Mesendoderm (in vitro differentiated cells): Measurements from ENCODE around the gene ATF3.

ENCODE experiments used
- DNase-seq: peaks from one replicate; pipeline ENCODE4 v3.0.0; 2013
- H2AK5ac ChIP-seq: 2 replicates; pipeline ENCODE4 v1.6.1; 2013; ENCODE audit warnings: low read length, inconsistent platforms
- H2BK120ac ChIP-seq: 2 replicates; pipeline ENCODE4 v1.6.1; 2013; ENCODE audit warnings: low read depth, mild to moderate bottlenecking, low read length, moderate library complexity, mixed read lengths
- H2BK15ac ChIP-seq: replicated peaks from 2 replicates; pipeline ENCODE4 v1.6.1; 2013; ENCODE audit warnings: low read depth, mild to moderate bottlenecking, moderate library complexity
- H2BK5ac ChIP-seq: 2 replicates; pipeline ENCODE4 v1.6.1; 2013; ENCODE audit warnings: low read length, inconsistent platforms
- H3K18ac ChIP-seq: 2 replicates; pipeline ENCODE4 v1.6.1; 2013; ENCODE audit warnings: mild to moderate bottlenecking, low read length, mixed read lengths
- H3K23ac ChIP-seq: one replicate; pipeline ENCODE4 v1.6.1; 2013; ENCODE audit warnings: low read length
- H3K27ac ChIP-seq: 2 replicates; pipeline ENCODE4 v1.5.1; 2013; ENCODE audit warnings: low read depth, mild to moderate bottlenecking, inconsistent platforms, low read length, moderate library complexity
- H3K27me3 ChIP-seq: 2 replicates; pipeline ENCODE4 v1.6.1; 2013; ENCODE audit warnings: low read length, control low read depth, mild to moderate bottlenecking, inconsistent platforms; ENCODE audit not compliant: insufficient read depth, poor library complexity
- H3K36me3 ChIP-seq: 2 replicates; pipeline ENCODE4 v1.6.1; 2013; ENCODE audit warnings: low read length, inconsistent platforms; ENCODE audit not compliant: control insufficient read depth, insufficient read depth
- H3K4ac ChIP-seq: one replicate; pipeline ENCODE4 v1.6.1; 2013; ENCODE audit warnings: low read depth, mild to moderate bottlenecking, low read length, moderate library complexity
- H3K4me1 ChIP-seq: 2 replicates; pipeline ENCODE4 v1.6.1; 2013; ENCODE audit warnings: low read depth, low read length, inconsistent platforms; ENCODE audit not compliant: control insufficient read depth
- H3K4me2 ChIP-seq: 2 replicates; pipeline ENCODE4 v1.6.1; 2013; ENCODE audit warnings: low read length
- H3K4me3 ChIP-seq: 2 replicates; pipeline ENCODE4 v1.5.1; 2013; ENCODE audit warnings: mild to moderate bottlenecking, low read length
- H3K56ac ChIP-seq: one replicate; pipeline ENCODE4 v1.6.1; 2013; ENCODE audit warnings: low read length
- H3K79me1 ChIP-seq: 2 replicates; pipeline ENCODE4 v1.6.1; 2013; ENCODE audit warnings: low read length, inconsistent platforms
- H3K79me2 ChIP-seq: 2 replicates; pipeline ENCODE4 v1.6.1; 2013; ENCODE audit warnings: mild to moderate bottlenecking, low read length; ENCODE audit not compliant: control insufficient read depth, insufficient read depth
- H3K9ac ChIP-seq: 2 replicates; pipeline ENCODE4 v1.6.1; 2013; ENCODE audit warnings: low read length, inconsistent platforms
- H4K5ac ChIP-seq: one replicate; pipeline ENCODE4 v1.6.1; 2013; ENCODE audit warnings: low read length
- H4K8ac ChIP-seq: one replicate; pipeline ENCODE4 v1.6.1; 2013; ENCODE audit warnings: low read depth, mild to moderate bottlenecking, control low read depth, low read length, moderate library complexity
- whole genome bisulfite sequencing: extraction: QIAGEN DNeasy Blood & Tissue Kit; methylation state at CpG from one replicate; pipeline ENCODE4 v1.1.7; 2013; ENCODE audit warnings: low lambda C conversion rate, missing lambda C conversion rate; ENCODE audit not compliant: insufficient coverage; ENCODE audit errors: extremely low coverage; 5-methylcytosine and 5-hydroxymethylcytosine counted together

ATF3 gene

GRCh38 chr1:212601524-212601923 is 7.0 kb upstream of the ATF3 start:
- Histone ChIP-seq H2AK5ac (no peak overlapping the region), H3K9ac (no peak overlapping the region), H4K8ac (no peak overlapping the region), H2BK5ac (no peak overlapping the region), H3K27ac (no peak overlapping the region), H2BK15ac (no peak overlapping the region), H3K4me1 (peaks cover 8% of the 10 kb centered on the region), H3K27me3 (peaks cover 2% of the 10 kb centered on the region), H3K4me2 (no peak overlapping the region), H3K56ac (no peak overlapping the region), H3K79me1 (no peaks in the 10 kb centered on the region), H3K4ac (no peak overlapping the region), H3K23ac (no peak overlapping the region), H3K4me3 (no peak overlapping the region), H4K5ac (no peak overlapping the region), H3K36me3 (no peaks in the 10 kb centered on the region), H3K79me2 (no peaks in the 10 kb centered on the region), H3K18ac (no peak overlapping the region), H2BK120ac (no peak overlapping the region)
- DNase-seq: no peak
- WGBS: 100% methylated on average over 1 of the region's 2 CpGs

- Histone ChIP-seq H2AK5ac (no peak overlapping the region), H3K27ac (peak overlapping the region; percentile 49), H3K4me1 (peaks cover 15% of the 10 kb centered on the region), H2BK15ac (no peak overlapping the region), H3K79me1 (peaks cover 5% of the 10 kb centered on the region), H3K56ac (peak overlapping the region; percentile 72), H3K4ac (no peak overlapping the region), H3K79me2 (peaks cover 13% of the 10 kb centered on the region), H3K23ac (no peak overlapping the region), H4K5ac (no peak overlapping the region), H3K4me2 (no peak overlapping the region), H3K18ac (peak overlapping the region; percentile 7), H3K36me3 (no peaks in the 10 kb centered on the region), H3K27me3 (peaks cover 10% of the 10 kb centered on the region), H4K8ac (no peak overlapping the region), H2BK5ac (no peak overlapping the region), H2BK120ac (no peak overlapping the region), H3K9ac (peak overlapping the region; percentile 30), H3K4me3 (no peak overlapping the region)
- WGBS: no CpG with 5 or more reads among the region's 9 CpGs
- peak; percentile 69 for DNase-seq
Measured at GRCh38 chr1:212605441-212606394, 2.8 kb upstream of the ATF3 start.

- Histone ChIP-seq H3K79me1 (peaks cover 8% of the 10 kb centered on the region), H3K36me3 (no peaks in the 10 kb centered on the region), H3K9ac (peak overlapping the region; percentile 32), H3K23ac (no peak overlapping the region), H3K4me2 (peak overlapping the region; percentile 94), H2AK5ac (no peak overlapping the region), H2BK15ac (no peak overlapping the region), H2BK5ac (no peak overlapping the region), H3K27ac (no peak overlapping the region), H2BK120ac (no peak overlapping the region), H4K5ac (no peak overlapping the region), H3K18ac (peak overlapping the region; percentile 69), H3K4me1 (peaks cover 20% of the 10 kb centered on the region), H3K79me2 (peaks cover 19% of the 10 kb centered on the region), H3K4me3 (no peak overlapping the region), H3K27me3 (peaks cover 10% of the 10 kb centered on the region), H3K56ac (peak overlapping the region; percentile 30), H3K4ac (no peak overlapping the region), H4K8ac (no peak overlapping the region)
- no CpG with 5 or more reads among the region's 49 CpGs for WGBS
- DNase-seq: no peak
Measured at GRCh38 chr1:212606395-212607205, 2.0 kb upstream of the ATF3 start.

GRCh38 chr1:212607206-212607912 is 1.2 kb upstream of the ATF3 start:
- Histone ChIP-seq H2AK5ac (no peak overlapping the region), H3K9ac (peak overlapping the region; percentile 78), H3K79me1 (peaks cover 8% of the 10 kb centered on the region), H2BK15ac (no peak overlapping the region), H3K36me3 (no peaks in the 10 kb centered on the region), H3K56ac (peak overlapping the region; percentile 87), H3K27ac (no peak overlapping the region), H4K8ac (no peak overlapping the region), H2BK5ac (no peak overlapping the region), H3K4ac (no peak overlapping the region), H3K4me3 (peak overlapping the region; percentile 50), H4K5ac (no peak overlapping the region), H3K23ac (no peak overlapping the region), H3K4me1 (peaks cover 20% of the 10 kb centered on the region), H3K18ac (no peak overlapping the region), H3K27me3 (peaks cover 10% of the 10 kb centered on the region), H3K4me2 (peak overlapping the region; percentile 94), H3K79me2 (peaks cover 22% of the 10 kb centered on the region), H2BK120ac (no peak overlapping the region)
- WGBS: no CpG with 5 or more reads among the region's 34 CpGs
- no peak for DNase-seq

GRCh38 chr1:212607913-212608391 is 609 bp upstream of the ATF3 start:
- Histone ChIP-seq H3K36me3 (no peaks in the 10 kb centered on the region), H3K56ac (peak overlapping the region; percentile 87), H3K27me3 (peaks cover 10% of the 10 kb centered on the region), H3K18ac (peak overlapping the region; percentile 46), H3K4me1 (peaks cover 20% of the 10 kb centered on the region), H2AK5ac (no peak overlapping the region), H3K23ac (no peak overlapping the region), H2BK15ac (no peak overlapping the region), H3K4me3 (peak overlapping the region; percentile 50), H2BK120ac (peak overlapping the region; percentile 0), H3K4me2 (peak overlapping the region; percentile 94), H3K4ac (no peak overlapping the region), H4K8ac (no peak overlapping the region), H3K27ac (peak overlapping the region; percentile 55), H2BK5ac (no peak overlapping the region), H3K79me1 (peaks cover 9% of the 10 kb centered on the region), H3K9ac (peak overlapping the region; percentile 78), H4K5ac (no peak overlapping the region), H3K79me2 (peaks cover 27% of the 10 kb centered on the region)
- no CpG with 5 or more reads among the region's 39 CpGs for WGBS
- DNase-seq: no peak
